HG02623 (cell line): Measurements from ENCODE around the gene PARD6A.
A peak's percentile ranks its signal among the peaks of the same experiment; 100 is the strongest.

Source experiments
- ATAC-seq: cut with Tn5 transposase; IDR thresholded peaks from one replicate; pipeline ENCODE4 v1.9.1; 2021; ENCODE audit warnings: moderate library complexity; ENCODE audit not compliant: unreplicated experiment

Gene PARD6A

GRCh38 chr16:67666032-67666551, 5.3 kb downstream of the PARD6A start:
- no peak for ATAC-seq

GRCh38 chr16:67666559-67667452, 6.0 kb downstream of the PARD6A start, which contains the start of the genes C16orf86 and ENKD1:
C16orf86 (plus strand) TSS chr16:67666814; CDS start chr16:67666971, 157 bp downstream.
ENKD1 (minus strand) TSS chr16:67666750; CDS start chr16:67666442, 308 bp downstream.
- ATAC-seq: peak; percentile 58

- no peak for ATAC-seq
Observed at GRCh38 chr16:67667453-67667816, 6.7 kb downstream of the PARD6A start.

GRCh38 chr16:67667817-67668494, 7.2 kb downstream of the PARD6A start:
- peak; percentile 56 for ATAC-seq

GRCh38 chr16:67668495-67669157, 7.9 kb downstream of the PARD6A start:
- ATAC-seq: no peak

GRCh38 chr16:67669499-67670101, 8.8 kb downstream of the PARD6A start:
- ATAC-seq: no peak

- ATAC-seq: no peak
Observed at GRCh38 chr16:67672306-67672705, 11.5 kb downstream of the PARD6A start.

- no peak for ATAC-seq
Observed at GRCh38 chr16:67672739-67673662, 12.2 kb downstream of the PARD6A start.

GRCh38 chr16:67673712-67674580, 13.2 kb downstream of the PARD6A start:
- no peak for ATAC-seq

GRCh38 chr16:67674851-67675578, 14.3 kb downstream of the PARD6A start:
- no peak for ATAC-seq

GRCh38 chr16:67675579-67675935, 14.8 kb downstream of the PARD6A start:
- no peak for ATAC-seq

- ATAC-seq: no peak
Observed at GRCh38 chr16:67675999-67676398, 15.2 kb downstream of the PARD6A start.

- ATAC-seq: no peak
Observed at GRCh38 chr16:67676516-67676915, 15.8 kb downstream of the PARD6A start.

- no peak for ATAC-seq
Observed at GRCh38 chr16:67676939-67677338, 16.2 kb downstream of the PARD6A start.

- no peak for ATAC-seq
Observed at GRCh38 chr16:67677712-67678111, 17.0 kb downstream of the PARD6A start.

- ATAC-seq: no peak
Observed at GRCh38 chr16:67678354-67679023, 17.7 kb downstream of the PARD6A start.
